Right lobe of liver (tissue), 6 donors: ENCODE measurements around the gene CPED1. TPM values are rescaled to one million over a fixed set of nuclear protein-coding genes. Genes with fewer than 3 reads are reported as not detected.
A peak's percentile ranks its signal among the peaks of the same experiment; 100 is the strongest.

Experiments
- ATAC-seq, 4 donors: fragments of 200-7000 bp; cut with Tn5 transposase; one replicate each; pipeline ENCODE4 v1.9.1; 2020; ENCODE audit warnings: mild to moderate bottlenecking in 4 of 4, moderate library complexity in 4 of 4
- DNase-seq, 3 donors: peaks; one replicate each; pipeline ENCODE4 v3.0.0-alpha.2; 2020
- H3K27ac ChIP-seq, 3 donors: fragments of 200-600 bp; one replicate each; pipeline ENCODE4 v1.8.0; 2022
- H3K27me3 ChIP-seq, 2 donors: fragments of 200-600 bp; one replicate each; pipeline ENCODE4 v1.8.0; 2022
- H3K36me3 ChIP-seq, 4 donors: fragments of 200-600 bp; sonication (generic) in 1 of 4; one replicate each; pipeline versions ENCODE4 v1.5.1 to v1.8.0; 2017 to 2022; ENCODE audit warnings: control low read depth in 1 of 4
- H3K4me1 ChIP-seq, 4 donors: fragments of 200-600 bp; sonication (generic) in 1 of 4; one replicate each; pipeline versions ENCODE4 v1.5.1 to v1.8.0; 2017 to 2022; ENCODE audit warnings: control low read depth in 1 of 4
- H3K4me3 ChIP-seq, 3 donors: fragments of 200-600 bp; one replicate each; pipeline ENCODE4 v1.8.0; 2022
- H3K9me3 ChIP-seq, 4 donors: fragments of 200-600 bp; sonication (generic) in 1 of 4; one replicate each; pipeline versions ENCODE4 v1.5.1 to v1.8.0; 2017 to 2022; ENCODE audit warnings: control low read depth in 1 of 4
- CTCF ChIP-seq, 4 donors: fragments of 200-600 bp in 3 of 4; fragments of 450-650 bp in 1 of 4; IDR thresholded peaks; one replicate each; pipeline versions ENCODE4 v1.5.1 to v1.8.0; 2016 to 2022; ENCODE audit warnings: antibody characterized with exemption in 4 of 4, mild to moderate bottlenecking in 2 of 4
- POLR2A ChIP-seq: fragments of 450-650 bp; IDR thresholded peaks from one replicate; pipeline ENCODE4 v1.6.1; 2017; ENCODE audit warnings: antibody characterized with exemption, mild to moderate bottlenecking
- WGBS: methylation state at CpG from one replicate; pipeline ENCODE4 v1.1.6; 2018; ENCODE audit warnings: low coverage, low lambda C conversion rate; ENCODE audit not compliant: insufficient coverage; ENCODE audit errors: missing lambda C conversion rate; 5-methylcytosine and 5-hydroxymethylcytosine counted together
- intact Hi-C, 2 donors: fragments of 100-400 bp; cut with DNase I; formaldehyde crosslinking; loops; one replicate each; pipeline versions ENCODE4 v1.11.2 to v1.14.1; 2022
- total RNA-seq, 6 experiments: library from RNA; depleted of rRNA in 2 of 6; stranded (reverse); fragments of >200 nt in 2 of 6; fragmentation: NEBNext Ultra II Directional in 3 of 6; extraction: Animal tissue kit (Norgen Biotek cat#: 25700) in 3 of 6; gene quantifications; one replicate each; pipeline versions ENCODE4 v1.1.0 to v1.2.4, GENCODE V29; 2016 to 2023
- donor health status: DM: no; HTN: yes; CAD: no.
- donor health status: DM: no; HTN: no; CAD: no.
- donor health status: DM: no; HTN: no; CAD: no.
- donor health status: DM: no; HTN: yes; CAD: no.
- donor health status: DM: no; HTN: yes; CAD: no.

Gene CPED1
- total RNA-seq, 6 experiments from 2014 or later, result 24.3 to 45.8 (median 34.9) TPM

GRCh38 chr7:121042195-121042594, 53.7 kb downstream of the CPED1 start:
- Histone ChIP-seq H3K4me1 (peaks cover 0 to 23% (median 9%) of the 10 kb centered on the region in 4 donors), H3K9me3 (no peaks in the 10 kb centered on the region), H3K27ac (peak overlapping the region in 1 of 3 donors; percentile 9), H3K27me3 (no peaks in the 10 kb centered on the region), H3K4me3 (no peak overlapping the region), H3K36me3 (no peaks in the 10 kb centered on the region)
- DNase-seq (no peak), ATAC-seq (no peak)
- intact Hi-C loops, result no loop called here
- TF ChIP-seq CTCF (IDR thresholded peaks at IDR 0.05), result no peak
- TF ChIP-seq POLR2A, result no peak
- WGBS, result 56% methylated on average over 2 of the region's 2 CpGs

GRCh38 chr7:121042899-121043298, 54.4 kb downstream of the CPED1 start:
- WGBS, result 83% methylated on average over 3 of the region's 3 CpGs
- no peak for DNase-seq
- no peaks in the 10 kb centered on the region for H3K27me3 ChIP-seq
- H3K4me3 ChIP-seq, result no peak overlapping the region
- H3K9me3 ChIP-seq, result no peaks in the 10 kb centered on the region
- no peaks in the 10 kb centered on the region for H3K36me3 ChIP-seq
- H3K27ac ChIP-seq, result peak overlapping the region in 1 of 3 donors; percentile 57
- TF ChIP-seq POLR2A, result no peak
- no peak for TF ChIP-seq CTCF (IDR thresholded peaks at IDR 0.05)
- no peak for ATAC-seq
- peaks cover 0 to 23% (median 9%) of the 10 kb centered on the region in 4 donors for H3K4me1 ChIP-seq
- intact Hi-C loops, result no loop called here

DNA sequence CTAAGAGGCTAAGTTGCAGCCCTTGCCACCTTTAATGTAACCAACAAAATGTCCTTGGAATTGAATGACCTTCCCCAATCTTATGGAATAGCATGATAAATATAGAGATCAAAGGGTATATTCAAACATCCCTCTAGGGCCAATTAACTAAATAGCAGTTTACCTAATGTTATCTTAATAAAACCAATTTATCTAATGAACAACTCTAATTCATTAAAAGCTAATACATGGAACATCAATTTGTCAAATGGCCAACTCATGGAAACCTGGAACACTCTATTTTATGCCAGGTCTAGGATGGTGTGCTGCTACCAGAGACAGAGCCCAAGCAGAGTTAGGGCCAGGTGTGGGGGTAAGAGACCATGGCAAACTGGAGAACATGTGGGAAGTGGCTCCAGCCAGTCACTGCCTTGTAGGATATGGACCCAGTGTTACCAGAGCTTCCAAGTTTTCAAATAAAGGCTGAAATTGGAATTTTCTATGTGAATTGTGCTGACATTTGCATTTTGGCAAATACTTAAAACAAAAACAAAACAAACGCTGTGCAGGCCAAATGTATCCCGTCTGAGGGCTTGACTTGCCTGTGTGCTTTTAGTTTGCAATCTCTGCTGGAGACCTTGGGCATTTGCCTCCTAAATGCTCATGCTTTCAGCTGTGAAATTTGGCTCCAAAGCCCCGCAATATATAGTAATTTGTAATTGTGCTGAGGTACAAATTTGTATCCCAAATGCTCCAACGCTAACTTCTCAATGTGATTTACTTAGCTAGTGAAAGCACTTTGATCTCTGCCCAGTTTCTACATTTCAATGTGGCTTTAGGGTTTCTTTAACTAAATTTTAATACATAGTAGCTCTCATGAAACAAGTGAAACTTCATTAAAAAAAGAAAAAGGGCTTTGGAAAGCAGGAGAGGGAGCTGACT, 55.1 kb downstream of the CPED1 start:
- Histone ChIP-seq H3K9me3 (no peaks in the 10 kb centered on the region), H3K27ac (peak overlapping the region in 2 of 3 donors; percentile 51 to 57), H3K4me3 (no peak overlapping the region), H3K36me3 (no peaks in the 10 kb centered on the region), H3K4me1 (peaks cover 0 to 23% (median 9%) of the 10 kb centered on the region in 4 donors), H3K27me3 (no peaks in the 10 kb centered on the region)
- intact Hi-C loops, result no loop called here
- ATAC-seq, result peak; percentile 38 to 67 (median 46)
- whole genome bisulfite sequencing, result 30% methylated on average over 4 of the region's 4 CpGs
- DNase-seq, result no peak
- TF ChIP-seq CTCF (IDR thresholded peaks at IDR 0.05) (no peak), POLR2A (no peak)

DNA sequence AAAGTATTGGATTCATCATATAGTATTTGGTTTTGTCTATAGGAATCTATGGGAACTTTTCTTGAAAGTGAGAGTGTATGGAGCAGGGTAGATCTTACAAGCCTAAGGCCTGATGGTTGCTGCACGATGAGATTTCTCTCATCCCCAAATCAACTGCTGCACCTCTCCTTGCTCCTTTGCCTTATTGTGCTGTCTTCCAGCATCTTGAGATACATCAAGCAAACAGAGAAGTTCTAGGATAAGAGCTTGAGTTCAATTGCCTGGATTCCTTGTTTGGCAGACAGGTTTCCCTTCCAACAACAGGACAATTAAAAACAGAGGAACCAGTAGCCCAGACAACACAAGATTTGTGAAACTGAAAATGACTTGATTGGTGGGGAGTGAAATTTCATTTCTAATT, 56.6 kb downstream of the CPED1 start:
- TF ChIP-seq CTCF (IDR thresholded peaks at IDR 0.05), result no peak
- no peak for TF ChIP-seq POLR2A
- no peak overlapping the region for H3K4me3 ChIP-seq
- H3K9me3 ChIP-seq, result no peaks in the 10 kb centered on the region
- peaks cover 0 to 34% (median 12%) of the 10 kb centered on the region in 4 donors for H3K4me1 ChIP-seq
- DNase-seq (no peak), ATAC-seq (peak in 2 of 4 donors; percentile 32)
- intact Hi-C loops, result no loop called here
- H3K36me3 ChIP-seq, result no peaks in the 10 kb centered on the region
- H3K27me3 ChIP-seq, result no peaks in the 10 kb centered on the region
- 14% methylated on average over 1 of the region's 1 CpG for WGBS
- peak overlapping the region; percentile 3 to 60 (median 54) for H3K27ac ChIP-seq
